Esophagus muscularis mucosa (tissue), 4 donors: ENCODE data around the gene DENND1C. TPM values are rescaled to one million over a fixed set of nuclear protein-coding genes. Genes with fewer than 3 reads are reported as not detected.

ENCODE experiments used
- DNase-seq: peaks from one replicate; pipeline ENCODE4 v3.0.0-alpha.2; 2017; ENCODE audit errors: extremely low spot score
- H3K27ac ChIP-seq, 4 donors: fragments of 200-600 bp; sonication (generic); replicated peaks in 1 of 4; 1 replicate in 3 of 4; 2 replicates in 1 of 4; pipeline ENCODE4 v1.5.1; 2016 to 2019; ENCODE audit warnings: mild to moderate bottlenecking in 1 of 4
- H3K27me3 ChIP-seq, 4 donors: fragments of 200-600 bp; sonication (generic); one replicate each; pipeline versions ENCODE4 v1.5.1 to v1.6.0; 2016 to 2019
- H3K36me3 ChIP-seq, 4 donors: fragments of 200-600 bp; sonication (generic); one replicate each; pipeline ENCODE4 v1.5.1; 2016 to 2019
- H3K4me1 ChIP-seq, 4 donors: fragments of 200-600 bp; sonication (generic); one replicate each; pipeline ENCODE4 v1.5.1; 2016 to 2019
- H3K4me3 ChIP-seq, 4 donors: fragments of 200-600 bp; sonication (generic); 1 replicate in 2 of 4; 2 replicates in 2 of 4; pipeline ENCODE4 v1.5.1; 2016 to 2019; ENCODE audit warnings: mild to moderate bottlenecking in 4 of 4, moderate library complexity in 1 of 4
- H3K9me3 ChIP-seq, 4 donors: fragments of 200-600 bp; sonication (generic); 1 replicate in 3 of 4; 2 replicates in 1 of 4; pipeline ENCODE4 v1.5.1; 2016 to 2019
- EP300 ChIP-seq: sonication (generic); formaldehyde crosslinking; IDR thresholded peaks from one replicate; pipeline ENCODE4 v1.6.1; 2017; ENCODE audit warnings: antibody characterized with exemption
- POLR2A ChIP-seq: fragments of 450-650 bp; IDR thresholded peaks from one replicate; pipeline ENCODE4 v1.6.1; 2017; ENCODE audit warnings: antibody characterized with exemption, moderate library complexity, mild to moderate bottlenecking, low read depth
- POLR2AphosphoS5 ChIP-seq, 2 donors: sonication (generic); formaldehyde crosslinking; IDR thresholded peaks; one replicate each; pipeline ENCODE4 v1.6.1; 2017; ENCODE audit warnings: antibody characterized with exemption in 2 of 2
- WGBS: methylation state at CpG from one replicate; pipeline ENCODE4 v1.1.5; 2018; 5-methylcytosine and 5-hydroxymethylcytosine counted together
- intact Hi-C: fragments of 100-400 bp; cut with DNase I; formaldehyde crosslinking; loops from one replicate; pipeline ENCODE4 v1.15.1; 2023
- total RNA-seq, 4 donors: library from RNA; depleted of rRNA; stranded (reverse); fragments of >200 nt; gene quantifications; one replicate each; pipeline versions ENCODE4 v1.1.0 to v1.2.1, GENCODE V29; 2016
- TF ChIP-seq, protein P1 (sequence below), 3 experiments: fragments of 200-600 bp in 2 of 3; fragments of 450-650 bp in 1 of 3; sonication (generic) in 2 of 3; IDR thresholded peaks; one replicate each; pipeline ENCODE4 v1.5.1; 2017 to 2019; ENCODE audit warnings: antibody characterized with exemption in 3 of 3, mild to moderate bottlenecking in 2 of 3, moderate library complexity in 1 of 3

The DENND1C gene
- total RNA-seq, 4 donors from 2014 or later: 0.13 to 2.8 (median 1.1) TPM

DNA sequence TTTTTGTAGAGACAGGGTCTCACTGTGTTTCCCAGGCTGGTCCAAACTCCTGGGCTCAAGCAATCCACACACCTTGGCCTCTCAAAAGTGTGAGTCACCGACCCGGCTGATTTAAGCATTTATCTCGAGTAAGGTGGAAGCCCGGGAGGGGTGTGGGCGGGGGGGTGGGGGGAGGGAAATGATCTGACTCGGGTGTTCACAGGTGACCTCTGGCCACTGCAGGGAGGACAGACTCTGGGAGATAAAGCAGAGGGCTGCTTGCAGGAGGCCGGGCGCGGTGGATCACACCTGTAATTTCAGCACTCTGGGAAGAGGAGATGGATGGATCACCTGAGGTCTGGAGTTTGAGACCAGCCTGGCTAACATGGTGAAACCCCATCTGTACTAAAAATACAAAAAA is 7.9 kb downstream of the DENND1C start:
- 64% methylated on average over 6 of the region's 9 CpGs for WGBS
- no peaks in the 10 kb centered on the region for H3K36me3 ChIP-seq
- no peaks in the 10 kb centered on the region for H3K9me3 ChIP-seq
- H3K4me1 ChIP-seq: peaks cover 11 to 22% (median 18%) of the 10 kb centered on the region in 4 donors
- H3K27ac ChIP-seq: no peak overlapping the region
- TF ChIP-seq POLR2A (no peak), POLR2AphosphoS5 (IDR thresholded peaks at IDR 0.05) (no peak)
- peaks cover 3 to 56% (median 25%) of the 10 kb centered on the region in 4 donors for H3K27me3 ChIP-seq
- intact Hi-C loops: no loop called here
- no peak for DNase-seq
- H3K4me3 ChIP-seq: no peak overlapping the region

DNA sequence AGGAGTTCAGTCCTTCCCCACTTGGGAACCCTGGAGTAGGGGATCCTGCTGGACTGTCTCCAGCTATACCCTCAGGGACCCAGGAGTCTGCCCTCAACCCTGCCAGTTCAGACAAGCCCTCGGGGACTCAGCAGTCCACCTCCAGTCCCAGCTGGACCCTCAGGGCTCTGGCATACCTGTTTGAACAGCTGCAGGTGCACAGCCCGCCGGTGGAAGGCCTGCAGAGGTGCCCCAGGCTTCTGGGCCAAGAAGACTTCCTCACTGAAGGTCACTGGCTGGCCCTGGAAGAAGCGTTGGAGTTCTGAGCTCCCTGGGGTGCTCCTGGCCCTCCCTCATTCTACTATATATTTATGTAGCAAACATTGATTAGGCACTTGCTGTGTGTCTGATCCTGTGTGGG is 8.9 kb downstream of the DENND1C start:
- Histone ChIP-seq H3K27me3 (peaks cover 3 to 47% (median 23%) of the 10 kb centered on the region in 4 donors), H3K27ac (no peak overlapping the region), H3K4me1 (peaks cover 11 to 22% (median 18%) of the 10 kb centered on the region in 4 donors), H3K36me3 (no peaks in the 10 kb centered on the region), H3K9me3 (no peaks in the 10 kb centered on the region), H3K4me3 (no peak overlapping the region)
- intact Hi-C loops: no loop called here
- no peak for DNase-seq
- no peak for TF ChIP-seq EP300
- TF ChIP-seq POLR2AphosphoS5 (IDR thresholded peaks at IDR 0.05): no peak
- TF ChIP-seq POLR2A: no peak
- TF ChIP-seq, protein P1, sequence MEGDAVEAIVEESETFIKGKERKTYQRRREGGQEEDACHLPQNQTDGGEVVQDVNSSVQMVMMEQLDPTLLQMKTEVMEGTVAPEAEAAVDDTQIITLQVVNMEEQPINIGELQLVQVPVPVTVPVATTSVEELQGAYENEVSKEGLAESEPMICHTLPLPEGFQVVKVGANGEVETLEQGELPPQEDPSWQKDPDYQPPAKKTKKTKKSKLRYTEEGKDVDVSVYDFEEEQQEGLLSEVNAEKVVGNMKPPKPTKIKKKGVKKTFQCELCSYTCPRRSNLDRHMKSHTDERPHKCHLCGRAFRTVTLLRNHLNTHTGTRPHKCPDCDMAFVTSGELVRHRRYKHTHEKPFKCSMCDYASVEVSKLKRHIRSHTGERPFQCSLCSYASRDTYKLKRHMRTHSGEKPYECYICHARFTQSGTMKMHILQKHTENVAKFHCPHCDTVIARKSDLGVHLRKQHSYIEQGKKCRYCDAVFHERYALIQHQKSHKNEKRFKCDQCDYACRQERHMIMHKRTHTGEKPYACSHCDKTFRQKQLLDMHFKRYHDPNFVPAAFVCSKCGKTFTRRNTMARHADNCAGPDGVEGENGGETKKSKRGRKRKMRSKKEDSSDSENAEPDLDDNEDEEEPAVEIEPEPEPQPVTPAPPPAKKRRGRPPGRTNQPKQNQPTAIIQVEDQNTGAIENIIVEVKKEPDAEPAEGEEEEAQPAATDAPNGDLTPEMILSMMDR (IDR thresholded peaks at IDR 0.05): no peak
- WGBS: 72% methylated on average over 4 of the region's 4 CpGs

DNA sequence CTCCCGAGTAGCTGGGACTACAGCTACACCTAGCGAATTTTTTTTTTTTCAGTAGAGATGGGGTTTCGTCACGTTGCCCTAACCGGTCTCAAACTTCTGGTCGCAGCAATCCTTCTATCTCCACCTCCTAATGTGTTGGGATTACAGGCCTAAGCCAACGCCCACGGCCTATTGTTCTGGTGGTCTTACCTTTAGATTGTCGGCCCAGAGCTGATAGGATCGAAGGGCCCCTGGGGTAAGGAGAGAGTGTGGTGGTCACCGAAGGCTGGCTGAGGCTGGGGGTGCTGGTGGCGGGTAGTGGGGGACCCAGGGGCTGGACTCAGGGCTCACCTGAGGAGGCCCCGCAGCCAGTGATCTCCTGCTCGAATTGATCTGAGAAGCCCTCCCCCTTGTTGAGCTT is 10.5 kb downstream of the DENND1C start:
- H3K27me3 ChIP-seq: peaks cover 0 to 30% (median 11%) of the 10 kb centered on the region in 4 donors
- DNase-seq: no peak
- no peaks in the 10 kb centered on the region for H3K36me3 ChIP-seq
- TF ChIP-seq POLR2AphosphoS5 (IDR thresholded peaks at IDR 0.05): no peak
- TF ChIP-seq EP300: no peak
- no peak for TF ChIP-seq POLR2A
- TF ChIP-seq, protein P1 (IDR thresholded peaks at IDR 0.05): no peak
- H3K9me3 ChIP-seq: no peaks in the 10 kb centered on the region
- WGBS: 88% methylated on average over 14 of the region's 14 CpGs
- intact Hi-C loops: no loop called here
- no peak overlapping the region for H3K27ac ChIP-seq
- H3K4me3 ChIP-seq: no peak overlapping the region
- peaks cover under 1 to 11% (median 8%) of the 10 kb centered on the region in 4 donors for H3K4me1 ChIP-seq

DNA sequence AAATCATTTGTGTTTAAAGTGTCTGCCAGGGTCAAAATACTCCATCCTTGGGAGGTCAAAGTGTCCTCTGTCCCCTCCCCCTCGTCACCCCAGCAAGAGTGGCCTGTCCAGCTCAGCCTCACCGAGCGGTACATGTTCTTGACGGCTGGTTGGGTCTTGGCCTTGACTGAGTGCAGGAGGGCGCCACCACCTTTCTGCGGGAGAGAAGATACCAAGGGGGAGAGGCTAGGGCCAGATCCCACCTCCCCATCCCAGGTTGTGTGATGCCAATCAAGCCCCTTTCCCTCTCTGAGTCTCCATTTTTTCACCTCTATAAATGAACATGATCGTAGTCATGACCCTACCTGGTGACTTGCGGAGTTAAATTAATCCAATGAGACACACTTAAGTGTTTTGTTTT is 11.4 kb downstream of the DENND1C start:
- TF ChIP-seq POLR2AphosphoS5 (IDR thresholded peaks at IDR 0.05) (no peak), POLR2A (no peak), EP300 (no peak)
- TF ChIP-seq, protein P1 (IDR thresholded peaks at IDR 0.05): no peak
- no peak for DNase-seq
- 80% methylated on average over 8 of the region's 8 CpGs for WGBS
- Histone ChIP-seq H3K27me3 (peaks cover 0 to 23% (median 2%) of the 10 kb centered on the region in 4 donors), H3K4me1 (peaks cover 0 to 2% (median under 1%) of the 10 kb centered on the region in 4 donors), H3K36me3 (no peaks in the 10 kb centered on the region), H3K27ac (no peak overlapping the region), H3K4me3 (no peak overlapping the region), H3K9me3 (no peaks in the 10 kb centered on the region)
- intact Hi-C loops: no loop called here

DNA sequence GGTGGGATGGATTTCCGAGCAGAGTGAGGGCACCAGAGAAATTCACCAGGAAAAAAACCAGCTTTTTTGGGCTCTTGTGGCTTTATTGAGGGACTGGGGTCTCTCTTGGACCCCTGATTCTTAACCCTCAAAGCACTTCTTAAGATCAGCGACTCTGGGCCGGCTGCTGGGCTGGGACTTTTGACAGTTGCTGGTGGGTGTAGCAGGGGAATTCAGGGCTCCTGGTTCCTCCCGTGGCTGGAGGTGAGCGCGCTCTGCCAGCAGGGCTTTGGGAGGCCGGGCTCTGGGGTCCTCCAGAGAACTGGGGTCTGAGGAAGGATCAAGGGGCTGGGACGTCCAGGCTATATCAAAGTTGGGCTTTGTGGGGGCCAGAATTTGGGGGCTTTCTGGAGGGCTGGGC is 14.2 kb downstream of the DENND1C start:
- Histone ChIP-seq H3K27ac (no peak overlapping the region), H3K4me1 (peaks cover 0 to 8% (median 4%) of the 10 kb centered on the region in 4 donors), H3K36me3 (no peaks in the 10 kb centered on the region), H3K9me3 (no peaks in the 10 kb centered on the region), H3K27me3 (peaks cover 0 to 31% (median 14%) of the 10 kb centered on the region in 4 donors), H3K4me3 (no peak overlapping the region)
- intact Hi-C loops: no loop called here
- no peak for TF ChIP-seq POLR2A
- TF ChIP-seq POLR2AphosphoS5 (IDR thresholded peaks at IDR 0.05): no peak
- TF ChIP-seq EP300: no peak
- TF ChIP-seq, protein P1 (IDR thresholded peaks at IDR 0.05): no peak
- DNase-seq: no peak
- WGBS: 77% methylated on average over 8 of the region's 8 CpGs
